ENCODE measurements around the gene MARS1.

Gene MARS1

GRCh38 chr12:57518176-57518919 is 30.5 kb downstream of the MARS1 start:
- no peak for DNase-seq (ENCODE audit: low spot score)

DNA sequence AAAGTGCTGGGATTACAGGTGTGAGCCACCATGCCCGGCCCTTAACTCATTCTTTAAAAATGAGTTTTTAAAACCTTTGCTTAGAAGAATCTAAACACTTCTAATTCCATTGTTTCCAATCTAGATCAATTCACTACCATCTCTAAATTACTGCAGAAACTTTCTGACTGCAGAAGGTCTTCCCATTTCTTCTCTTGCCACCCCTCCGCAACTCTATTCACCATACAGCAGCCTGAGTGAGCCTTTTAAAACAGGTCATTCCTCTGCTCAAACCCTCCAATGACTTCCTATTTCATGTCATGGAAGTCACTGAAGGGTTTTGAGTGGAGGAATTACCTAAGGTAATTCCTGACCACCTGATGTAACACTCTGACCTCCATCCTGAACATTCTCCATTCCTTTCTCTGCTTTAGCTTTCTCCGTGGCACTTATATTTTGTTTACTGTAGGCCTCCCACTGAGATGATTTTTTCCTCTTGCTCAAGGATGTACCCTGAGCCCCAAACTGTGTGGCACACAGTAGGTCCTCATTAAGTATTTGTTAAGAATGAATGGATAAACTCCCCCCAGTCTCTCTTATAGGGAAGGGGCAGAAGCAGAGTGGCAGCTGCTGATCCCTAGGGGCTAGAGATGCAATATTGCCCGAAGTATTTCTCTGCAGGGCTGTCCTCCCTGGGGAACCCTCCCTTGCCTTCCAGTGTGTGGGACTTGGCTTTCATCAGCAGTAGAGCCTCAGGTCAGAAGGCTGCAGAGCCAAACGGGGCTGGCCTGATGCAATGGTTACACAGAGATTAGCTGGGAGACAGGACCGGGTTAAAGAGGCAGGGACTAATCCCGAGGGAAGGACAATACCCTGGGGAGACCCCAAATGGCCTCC is 31.3 kb downstream of the MARS1 start:
- peak; percentile 51 for DNase-seq (ENCODE audit: low spot score)

- no peak for DNase-seq (ENCODE audit: low spot score)
Measured at GRCh38 chr12:57519796-57520052, 31.9 kb downstream of the MARS1 start.

GRCh38 chr12:57520053-57520818 is 32.4 kb downstream of the MARS1 start, which contains the start of gene DDIT3:
TSS of gene DDIT3 (minus strand) at chr12:57520514. CDS start at chr12:57517406, 3,108 bp downstream.
- peak; percentile 96 for DNase-seq (ENCODE audit: low spot score)

DNA sequence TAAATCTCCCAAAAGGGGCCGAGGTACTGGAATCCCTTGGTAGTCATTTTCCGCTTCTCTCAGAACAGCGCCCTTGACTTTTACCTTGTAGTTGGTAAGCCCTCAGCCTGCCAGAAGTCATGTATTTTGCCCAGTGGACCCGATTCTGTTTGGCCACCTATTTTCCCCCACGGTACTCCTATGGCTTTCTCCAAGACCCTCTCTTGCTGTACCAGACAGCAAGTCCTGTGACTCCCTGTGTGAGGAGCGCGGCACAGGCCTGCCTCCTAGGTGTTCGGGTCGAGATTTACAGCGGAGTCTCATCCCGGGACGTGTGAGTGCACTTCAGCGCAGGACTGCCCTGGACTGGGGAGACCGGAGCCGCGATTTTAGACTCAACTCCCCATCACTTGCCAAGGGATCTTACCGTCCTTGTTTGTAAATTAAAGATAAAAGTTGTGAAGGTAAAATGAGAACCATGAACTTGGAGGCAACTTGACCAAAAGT is 33.7 kb downstream of the MARS1 start:
- DNase-seq (ENCODE audit: low spot score) = peak; percentile 39

- peak; percentile 99 for DNase-seq (ENCODE audit: low spot score)
Measured at GRCh38 chr12:57522011-57522886, 34.4 kb downstream of the MARS1 start, which contains the start of gene MBD6. TSS of gene MBD6 (plus strand) at chr12:57522824. CDS start at chr12:57524304, 1,480 bp downstream.

DNA sequence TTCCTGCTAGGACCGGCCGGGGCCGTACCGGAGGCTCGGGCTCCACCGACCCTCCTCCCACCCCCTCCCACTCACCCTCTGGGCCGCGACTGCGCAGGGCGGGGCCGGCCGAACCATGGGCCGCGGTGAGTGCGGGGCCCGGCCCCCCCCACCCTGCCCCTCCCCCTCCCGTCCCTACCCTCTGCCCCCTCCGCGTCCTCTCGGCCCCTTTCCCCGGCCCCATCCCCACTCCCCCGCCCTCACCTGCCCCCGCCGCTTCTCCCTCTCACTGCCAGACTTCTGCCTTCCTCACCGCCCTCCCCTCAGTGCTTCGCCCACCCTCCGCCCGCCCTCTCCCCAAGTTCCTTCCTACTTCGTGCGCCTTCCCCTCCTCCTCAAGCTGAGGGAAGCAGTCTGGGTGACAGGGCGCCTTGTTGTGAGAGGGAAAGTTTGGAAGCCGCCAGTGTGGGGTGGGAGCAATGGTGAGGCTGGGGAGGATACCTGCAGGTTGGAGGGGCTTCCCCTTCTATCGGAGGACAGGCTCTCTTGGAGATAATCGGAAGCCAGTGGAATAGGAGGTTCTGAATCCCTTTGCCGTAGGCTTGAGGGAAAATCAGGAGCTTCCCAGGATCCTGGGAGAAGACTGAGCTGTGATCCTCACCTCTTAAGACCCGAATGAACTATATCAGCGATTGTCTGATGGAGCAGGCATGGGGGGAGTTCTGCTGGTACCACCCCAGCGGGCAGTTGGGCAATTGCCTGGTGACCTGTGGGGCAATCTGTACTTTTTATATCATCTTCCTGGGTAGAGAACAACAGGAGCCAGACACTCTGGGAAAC is 35.2 kb downstream of the MARS1 start:
- DNase-seq (ENCODE audit: low spot score) = peak; percentile 41

GRCh38 chr12:57523706-57524614 is 36.1 kb downstream of the MARS1 start:
- no peak for DNase-seq (ENCODE audit: low spot score)

- no peak for DNase-seq (ENCODE audit: low spot score)
Measured at GRCh38 chr12:57524814-57525614, 37.1 kb downstream of the MARS1 start.

DNA sequence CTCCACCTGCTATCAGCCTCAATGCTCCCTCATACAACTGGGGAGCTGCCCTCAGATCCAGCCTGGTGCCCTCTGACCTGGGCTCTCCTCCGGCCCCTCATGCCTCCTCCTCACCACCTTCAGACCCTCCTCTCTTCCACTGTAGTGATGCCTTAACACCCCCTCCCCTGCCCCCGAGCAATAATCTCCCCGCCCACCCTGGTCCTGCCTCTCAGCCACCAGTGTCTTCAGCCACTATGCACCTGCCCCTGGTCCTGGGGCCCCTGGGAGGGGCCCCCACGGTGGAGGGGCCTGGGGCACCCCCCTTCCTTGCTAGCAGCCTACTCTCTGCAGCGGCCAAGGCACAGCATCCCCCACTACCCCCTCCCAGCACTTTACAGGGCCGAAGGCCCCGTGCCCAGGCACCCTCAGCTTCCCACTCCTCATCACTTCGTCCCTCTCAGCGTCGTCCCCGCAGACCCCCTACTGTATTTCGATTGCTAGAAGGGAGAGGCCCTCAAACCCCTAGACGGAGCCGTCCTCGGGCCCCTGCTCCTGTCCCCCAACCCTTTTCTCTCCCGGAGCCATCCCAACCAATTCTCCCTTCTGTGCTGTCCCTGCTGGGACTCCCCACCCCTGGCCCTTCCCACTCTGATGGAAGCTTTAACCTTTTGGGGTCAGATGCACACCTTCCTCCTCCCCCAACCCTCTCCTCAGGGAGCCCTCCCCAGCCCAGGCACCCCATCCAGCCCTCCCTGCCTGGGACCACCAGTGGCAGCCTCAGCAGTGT is 37.9 kb downstream of the MARS1 start:
- DNase-seq (ENCODE audit: low spot score) = no peak

- no peak for DNase-seq (ENCODE audit: low spot score)
Measured at GRCh38 chr12:57526477-57527126, 38.7 kb downstream of the MARS1 start.

- no peak for DNase-seq (ENCODE audit: low spot score)
Measured at GRCh38 chr12:57527184-57527583, 39.3 kb downstream of the MARS1 start.

DNA sequence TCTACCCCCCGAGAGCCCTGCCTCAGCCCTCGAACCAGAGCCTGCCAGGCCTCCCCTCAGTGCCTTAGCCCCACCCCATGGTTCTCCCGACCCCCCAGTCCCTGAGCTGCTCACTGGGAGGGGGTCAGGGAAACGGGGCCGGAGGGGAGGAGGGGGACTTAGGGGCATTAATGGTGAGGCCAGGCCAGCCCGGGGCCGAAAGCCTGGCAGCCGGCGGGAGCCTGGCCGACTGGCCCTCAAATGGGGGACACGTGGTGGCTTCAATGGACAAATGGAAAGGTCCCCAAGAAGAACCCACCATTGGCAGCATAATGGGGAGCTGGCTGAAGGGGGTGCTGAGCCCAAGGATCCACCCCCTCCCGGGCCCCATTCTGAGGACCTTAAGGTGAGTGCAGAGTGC is 40.3 kb downstream of the MARS1 start:
- DNase-seq (ENCODE audit: low spot score) = no peak

DNA sequence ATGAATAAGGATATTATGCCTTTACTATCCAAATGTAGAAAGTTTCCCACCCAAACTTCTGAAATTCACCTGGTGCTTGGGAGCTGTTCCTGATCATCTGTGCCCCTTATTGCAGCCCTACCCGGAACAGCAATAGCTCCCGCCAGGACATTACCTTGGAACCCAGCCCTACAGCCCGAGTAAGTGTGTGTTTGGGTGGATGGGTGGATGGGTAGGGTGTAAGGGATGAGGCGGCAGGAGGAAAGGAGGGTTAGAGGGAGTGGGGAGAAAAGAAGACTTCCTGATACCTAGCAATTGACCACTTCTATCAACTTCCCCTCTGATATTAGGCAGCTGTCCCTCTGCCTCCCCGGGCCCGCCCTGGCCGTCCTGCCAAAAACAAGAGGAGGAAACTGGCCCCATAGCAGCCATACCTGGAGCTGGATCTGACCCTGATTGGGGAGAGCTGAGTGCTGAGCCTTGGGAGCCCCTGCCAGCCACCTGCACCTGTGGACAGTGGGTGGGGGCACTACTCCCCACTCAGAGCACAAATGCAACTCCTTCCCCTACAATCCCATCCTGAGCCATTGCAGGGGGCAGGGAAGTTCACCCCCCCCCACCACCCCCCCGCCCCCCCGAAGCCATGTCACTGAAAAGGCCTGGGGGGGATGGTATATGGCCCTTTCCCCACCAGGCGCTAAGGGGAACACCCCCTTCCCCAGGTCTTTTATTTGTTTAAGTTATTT is 41.1 kb downstream of the MARS1 start:
- no peak for DNase-seq (ENCODE audit: low spot score)

DNA sequence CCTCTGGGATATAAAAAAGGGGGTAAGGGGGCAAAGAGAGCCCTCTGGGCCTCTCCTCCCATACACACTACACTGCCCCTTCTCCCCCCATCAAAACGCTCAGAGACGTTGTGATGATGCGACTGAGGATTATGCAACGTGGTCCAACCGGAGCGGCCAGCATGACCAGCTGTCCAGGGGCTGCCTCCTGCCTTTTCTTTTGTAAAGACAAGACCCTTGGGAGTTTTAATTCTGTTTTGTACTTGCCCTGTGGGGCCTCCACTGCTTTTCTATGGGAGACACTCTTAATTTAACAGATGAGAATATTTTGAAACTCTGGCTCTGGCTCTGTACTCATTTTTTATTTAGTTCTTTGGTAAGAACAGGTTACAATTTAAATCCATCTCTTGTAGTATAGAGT is 42.0 kb downstream of the MARS1 start:
- no peak for DNase-seq (ENCODE audit: low spot score)

DNA sequence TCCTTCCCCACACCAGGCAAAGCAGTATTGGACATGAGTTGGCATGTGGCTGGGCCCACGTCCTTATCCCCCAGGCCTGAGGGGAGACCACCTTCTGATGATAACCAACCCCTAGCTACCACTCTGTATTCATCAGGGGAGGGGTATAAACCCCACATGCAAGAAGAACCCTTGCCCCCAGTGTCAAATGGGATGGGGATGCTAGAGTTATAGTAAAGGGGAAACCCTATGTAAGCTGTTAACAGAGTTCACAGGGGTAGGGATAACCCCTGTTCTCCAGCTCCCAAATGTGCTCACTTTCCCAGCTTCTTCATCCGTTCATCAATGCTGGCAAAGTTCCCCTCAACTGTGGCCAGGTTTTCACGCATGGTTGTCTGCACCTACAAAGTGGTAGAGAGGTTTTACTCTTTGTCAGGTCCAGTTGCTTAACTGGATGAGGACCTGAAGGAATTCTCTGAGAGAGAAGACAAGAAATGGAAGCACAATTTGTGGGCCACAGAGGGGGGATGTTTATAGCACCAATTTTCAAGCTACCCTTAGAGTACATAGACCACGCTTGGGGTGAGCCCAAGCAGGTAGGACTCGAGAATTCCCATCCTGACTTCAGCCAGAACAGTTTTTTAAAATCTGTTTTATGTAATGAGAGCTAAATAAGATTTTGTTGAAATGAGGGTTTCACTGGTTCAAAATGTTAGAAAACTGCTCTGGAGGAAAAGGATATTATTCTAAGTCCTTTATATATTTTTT is 42.7 kb downstream of the MARS1 start:
- no peak for DNase-seq (ENCODE audit: low spot score)
